ENCODE data around the gene ACIN1. TPM values are rescaled to one million over a fixed set of nuclear protein-coding genes. Genes with fewer than 3 reads are reported as not detected.

ACIN1 gene
- total RNA-seq, 1 donor from 2014 or later, result 137 TPM

DNA sequence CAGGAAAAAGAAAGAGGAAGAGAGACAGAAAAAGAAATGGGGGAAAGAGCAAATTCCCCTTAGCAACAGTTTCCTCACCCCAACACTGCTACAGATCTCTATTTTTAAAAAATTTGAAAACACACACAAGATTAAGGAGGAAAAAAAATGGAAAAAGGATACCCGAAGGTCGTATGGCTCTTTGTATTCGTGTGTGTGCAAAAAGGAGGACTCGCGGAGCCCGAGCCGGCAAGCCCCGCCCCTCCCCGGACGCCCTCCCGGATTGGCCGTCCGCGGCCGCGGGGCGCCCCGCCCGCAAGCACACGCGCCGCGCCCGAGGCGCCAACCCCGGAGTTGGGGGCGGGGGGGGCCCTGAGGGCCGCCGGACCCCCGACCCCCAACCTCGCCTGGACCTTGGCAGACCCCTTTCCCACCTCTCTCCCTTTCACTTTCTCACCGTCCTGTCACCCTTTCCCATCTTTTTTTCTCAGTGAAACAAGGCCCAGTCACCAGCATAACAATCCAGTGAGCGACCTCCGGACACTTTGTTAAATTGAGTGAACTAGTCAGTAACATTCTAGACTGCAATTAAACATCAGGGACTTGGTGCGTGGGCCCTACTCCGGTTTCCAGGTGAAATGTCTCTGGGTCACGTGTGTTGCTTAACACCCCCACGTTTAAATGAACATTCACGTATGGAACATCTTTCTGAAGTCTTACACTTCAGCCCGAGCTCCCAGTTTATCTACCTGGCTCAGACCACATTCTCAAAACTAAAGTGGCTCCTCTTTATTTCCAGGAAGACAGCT lies 84.8 kb downstream of the ACIN1 start, which contains the start of gene C14orf93:
Gene C14orf93 (minus strand): TSS at position 205 of the 788 bp plus-strand sequence. CDS start 11,120 bp downstream, outside the sequence.
- H3K27ac Mint-ChIP-seq (ENCODE audit: unreplicated experiment), result peak within 1 kb of the TSS; percentile 94
- no peaks in the 10 kb centered on the region for H3K9me3 Mint-ChIP-seq (ENCODE audit: low read depth)
- no peaks in the 10 kb centered on the region for H3K36me3 Mint-ChIP-seq (ENCODE audit: low read depth)
- TF ChIP-seq, protein P1, sequence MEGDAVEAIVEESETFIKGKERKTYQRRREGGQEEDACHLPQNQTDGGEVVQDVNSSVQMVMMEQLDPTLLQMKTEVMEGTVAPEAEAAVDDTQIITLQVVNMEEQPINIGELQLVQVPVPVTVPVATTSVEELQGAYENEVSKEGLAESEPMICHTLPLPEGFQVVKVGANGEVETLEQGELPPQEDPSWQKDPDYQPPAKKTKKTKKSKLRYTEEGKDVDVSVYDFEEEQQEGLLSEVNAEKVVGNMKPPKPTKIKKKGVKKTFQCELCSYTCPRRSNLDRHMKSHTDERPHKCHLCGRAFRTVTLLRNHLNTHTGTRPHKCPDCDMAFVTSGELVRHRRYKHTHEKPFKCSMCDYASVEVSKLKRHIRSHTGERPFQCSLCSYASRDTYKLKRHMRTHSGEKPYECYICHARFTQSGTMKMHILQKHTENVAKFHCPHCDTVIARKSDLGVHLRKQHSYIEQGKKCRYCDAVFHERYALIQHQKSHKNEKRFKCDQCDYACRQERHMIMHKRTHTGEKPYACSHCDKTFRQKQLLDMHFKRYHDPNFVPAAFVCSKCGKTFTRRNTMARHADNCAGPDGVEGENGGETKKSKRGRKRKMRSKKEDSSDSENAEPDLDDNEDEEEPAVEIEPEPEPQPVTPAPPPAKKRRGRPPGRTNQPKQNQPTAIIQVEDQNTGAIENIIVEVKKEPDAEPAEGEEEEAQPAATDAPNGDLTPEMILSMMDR (IDR thresholded peaks at IDR 0.05), result no peak
- H3K4me3 Mint-ChIP-seq (ENCODE audit: unreplicated experiment), result peak within 1 kb of the TSS; percentile 83
- no peaks in the 10 kb centered on the region for H3K27me3 Mint-ChIP-seq (ENCODE audit: low read depth)
- peaks cover 46% of the 10 kb centered on the region for H3K4me1 Mint-ChIP-seq (ENCODE audit: low read depth)
- DNase-seq (ENCODE audit: low spot score), result no peak

DNA sequence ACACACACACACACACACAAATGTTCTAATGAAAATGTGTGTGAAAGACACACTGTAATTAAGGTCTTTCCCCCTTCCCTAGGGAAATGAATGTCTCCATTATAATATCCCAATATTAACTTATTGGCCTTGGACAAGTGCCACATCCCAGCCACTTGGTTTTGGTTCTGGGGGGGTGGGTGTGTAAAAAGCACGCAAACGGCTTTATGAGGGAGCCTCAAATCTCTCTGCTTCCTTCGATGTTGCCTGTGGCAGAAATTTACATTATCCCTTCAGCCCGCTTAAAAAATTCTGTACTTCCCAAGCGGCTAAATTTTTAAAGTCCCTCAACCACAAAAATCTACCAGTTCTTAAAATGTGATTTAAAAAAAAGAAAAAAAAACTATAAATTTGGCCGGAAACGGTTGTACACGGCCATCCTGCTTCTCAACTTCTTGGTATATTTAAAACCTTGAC lies 85.4 kb downstream of the ACIN1 start:
- Mint-ChIP-seq H3K4me1 (ENCODE audit: low read depth) (peaks cover 50% of the 10 kb centered on the region), H3K27me3 (ENCODE audit: low read depth) (no peaks in the 10 kb centered on the region), H3K36me3 (ENCODE audit: low read depth) (no peaks in the 10 kb centered on the region), H3K27ac (ENCODE audit: unreplicated experiment) (peak overlapping the region; percentile 94), H3K9me3 (ENCODE audit: low read depth) (no peaks in the 10 kb centered on the region), H3K4me3 (ENCODE audit: unreplicated experiment) (peak overlapping the region; percentile 83)
- no peak for DNase-seq (ENCODE audit: low spot score)
- TF ChIP-seq, protein P1 (IDR thresholded peaks at IDR 0.05), result no peak

DNA sequence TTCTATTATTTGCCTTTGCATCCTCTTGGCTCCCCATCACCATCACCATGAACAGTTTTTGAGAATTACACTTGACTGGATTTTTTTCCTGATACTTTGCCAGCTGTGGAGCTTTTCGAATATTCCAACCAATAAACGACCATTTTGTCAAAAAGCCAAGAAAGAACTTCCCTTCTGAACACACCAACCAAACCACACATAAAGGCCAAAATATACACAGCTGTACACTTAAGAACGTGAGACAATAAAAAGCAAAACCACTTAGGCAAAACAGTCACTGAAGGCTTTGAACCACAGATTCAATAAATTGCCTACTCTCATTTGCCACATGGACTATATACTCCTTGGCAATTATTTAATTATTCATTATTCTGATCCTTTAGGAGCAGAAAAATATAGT lies 86.1 kb downstream of the ACIN1 start:
- TF ChIP-seq, protein P1 (IDR thresholded peaks at IDR 0.05), result no peak
- H3K36me3 Mint-ChIP-seq (ENCODE audit: low read depth), result no peaks in the 10 kb centered on the region
- H3K27me3 Mint-ChIP-seq (ENCODE audit: low read depth), result no peaks in the 10 kb centered on the region
- no peak for DNase-seq (ENCODE audit: low spot score)
- H3K4me1 Mint-ChIP-seq (ENCODE audit: low read depth), result peaks cover 50% of the 10 kb centered on the region
- H3K9me3 Mint-ChIP-seq (ENCODE audit: low read depth), result no peaks in the 10 kb centered on the region
- peak overlapping the region; percentile 10 for H3K27ac Mint-ChIP-seq (ENCODE audit: unreplicated experiment)
- H3K4me3 Mint-ChIP-seq (ENCODE audit: unreplicated experiment), result no peak overlapping the region

Other genes starting within 250 kb of the ACIN1 start
- 124 to 168 TPM (median 167 TPM) in 3 replicates for gene LRP10, start 223.4 kb downstream of the ACIN1 start, total RNA-seq
- gene REM2, start 211.9 kb downstream of the ACIN1 start, total RNA-seq, result 0.10 TPM in 1 of 3 replicates, not detected in the others
- gene RBM23, start 176.0 kb downstream of the ACIN1 start, total RNA-seq, result 51.3 to 72.0 TPM (median 53.1 TPM) in 3 replicates
- gene PRMT5, start 165.8 kb downstream of the ACIN1 start, total RNA-seq, result 42.0 to 59.5 TPM (median 50.4 TPM) in 3 replicates
- 27.6 to 35.2 TPM (median 29.3 TPM) in 3 replicates for gene HAUS4, start 138.0 kb downstream of the ACIN1 start, total RNA-seq
- gene AJUBA, start 112.6 kb downstream of the ACIN1 start, total RNA-seq, result 56.5 to 124 TPM (median 124 TPM) in 3 replicates
- gene C14orf93, start 85.0 kb downstream of the ACIN1 start, total RNA-seq, result 6.0 to 7.6 TPM (median 6.0 TPM) in 3 replicates
- gene PSMB5, start 60.2 kb downstream of the ACIN1 start, total RNA-seq, result 151 to 207 TPM (median 172 TPM) in 3 replicates
- not detected in 3 replicates for gene PSMB11, start 52.9 kb downstream of the ACIN1 start, total RNA-seq
- 9.3 to 10.6 TPM (median 10.2 TPM) in 3 replicates for gene CDH24, start 37.6 kb downstream of the ACIN1 start, total RNA-seq
- 51.0 to 56.8 TPM (median 52.5 TPM) in 3 replicates for gene C14orf119, start 369 bp upstream of the ACIN1 start, total RNA-seq
- gene CIROP, start 9.9 kb upstream of the ACIN1 start, total RNA-seq, result not detected in 3 replicates
- gene CEBPE, start 24.1 kb upstream of the ACIN1 start, total RNA-seq, result not detected in 3 replicates
- gene SLC7A8, start 88.5 kb upstream of the ACIN1 start, total RNA-seq, result 0.31 to 0.89 TPM (median 0.45 TPM) in 3 replicates
- not detected in 3 replicates for gene RNF212B, start 142.8 kb upstream of the ACIN1 start, total RNA-seq
- gene HOMEZ, start 191.0 kb upstream of the ACIN1 start, total RNA-seq, result 7.3 to 8.2 TPM (median 7.6 TPM) in 3 replicates
- 11.0 to 20.7 TPM (median 11.2 TPM) in 3 replicates for gene PPP1R3E, start 207.7 kb upstream of the ACIN1 start, total RNA-seq
- gene BCL2L2, start 211.7 kb upstream of the ACIN1 start, total RNA-seq, result 21.8 to 34.2 TPM (median 25.9 TPM) in 3 replicates
- gene PABPN1, start 226.3 kb upstream of the ACIN1 start, total RNA-seq, result 135 to 182 TPM (median 136 TPM) in 3 replicates